Measurements from ENCODE around the gene STRIP2. TPM values are rescaled to one million over a fixed set of nuclear protein-coding genes. Genes with fewer than 3 reads are reported as not detected.
"Not testable (repeated sequence)": the region's sequence is repeated elsewhere in the genome, so short reads cannot be mapped to it uniquely, and the experiment has no call there.

STRIP2 gene
- total and polyA plus RNA-seq, 3 experiments from 2014 or later = 21.0 to 25.0 TPM; not detected in 1

DNA sequence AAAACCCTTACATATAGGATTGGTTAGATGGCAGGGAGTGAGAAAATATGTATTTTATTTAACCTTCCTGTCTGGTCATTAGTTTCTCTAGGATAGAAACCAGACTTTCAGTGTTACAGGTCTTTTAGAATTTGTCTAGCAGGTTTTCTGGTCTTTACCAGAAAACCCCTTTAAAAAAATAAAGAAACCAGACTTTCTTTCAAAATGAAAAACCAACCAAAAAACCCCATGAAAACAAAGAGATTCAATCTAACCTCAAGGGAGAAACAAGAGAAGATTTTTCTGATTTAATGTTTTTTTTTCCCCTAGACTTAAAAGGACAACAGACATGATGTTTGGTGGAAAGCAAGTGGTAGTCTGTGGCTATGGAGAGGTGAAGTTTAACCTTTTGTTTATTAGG is 28.7 kb upstream of the STRIP2 start:
- no peaks in the 10 kb centered on the region for H3K4me1 Mint-ChIP-seq
- no peak for DNase-seq
- POLR2A ChIA-PET = no interaction called here
- H3K27me3 ChIP-seq (ENCODE audit: insufficient read depth, low read length, poor library complexity, severe bottlenecking) = no peaks in the 10 kb centered on the region
- H3K27ac ChIP-seq (ENCODE audit: low read depth, low read length) = no peak overlapping the region
- no peaks in the 10 kb centered on the region for H3K9me3 Mint-ChIP-seq
- H3K36me3 ChIP-seq (ENCODE audit: insufficient read depth, low read length) = no peaks in the 10 kb centered on the region
- no peaks in the 10 kb centered on the region for H3K4me1 ChIP-seq (ENCODE audit: insufficient read depth, low read length)
- no peak overlapping the region for H3K4me3 Mint-ChIP-seq
- no peaks in the 10 kb centered on the region for H3K27me3 Mint-ChIP-seq
- H3K9me3 ChIP-seq (ENCODE audit: low read length) = no peaks in the 10 kb centered on the region
- H3K36me3 Mint-ChIP-seq = peaks cover 16 to 76% (median 39%) of the 10 kb centered on the region in 3 donors
- H3K27ac Mint-ChIP-seq = no peak overlapping the region
- no peak overlapping the region for H3K4me3 ChIP-seq (ENCODE audit: low read length)
- CTCF ChIA-PET = no interaction called here

DNA sequence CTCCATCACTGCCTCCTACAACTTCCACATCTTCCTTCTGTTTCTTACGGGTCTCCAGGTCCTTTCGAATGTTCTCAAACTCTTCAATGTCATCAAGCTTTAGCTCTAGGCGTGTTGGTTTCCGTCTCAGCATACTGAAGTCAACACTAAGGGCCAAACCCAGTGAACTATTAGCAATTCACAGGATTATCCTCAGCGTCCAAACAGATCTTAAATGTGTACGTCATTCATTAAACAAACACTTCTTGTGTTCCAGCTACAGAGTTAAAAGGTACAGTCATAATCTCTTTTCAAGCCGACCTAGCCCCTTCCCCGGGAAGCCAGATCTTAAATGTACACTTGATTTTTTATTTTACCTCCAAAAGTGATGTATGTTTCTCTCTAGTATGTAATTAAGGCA is 24.0 kb upstream of the STRIP2 start:
- H3K4me1 ChIP-seq (ENCODE audit: insufficient read depth, low read length); H3K4me1 Mint-ChIP-seq; H3K9me3 Mint-ChIP-seq; H3K27me3 Mint-ChIP-seq; POLR2A ChIA-PET; H3K27me3 ChIP-seq (ENCODE audit: insufficient read depth, low read length, poor library complexity, severe bottlenecking); H3K27ac ChIP-seq (ENCODE audit: low read depth, low read length); H3K4me3 ChIP-seq (ENCODE audit: low read length); H3K4me3 Mint-ChIP-seq; H3K27ac Mint-ChIP-seq; H3K9me3 ChIP-seq (ENCODE audit: low read length); DNase-seq; H3K36me3 ChIP-seq (ENCODE audit: insufficient read depth, low read length): not testable (repeated sequence)
- H3K36me3 Mint-ChIP-seq = peaks cover 33 to 73% (median 42%) of the 10 kb centered on the region in 3 donors
- CTCF ChIA-PET = interaction anchor here (0.8 kb wide), 1 partner anchor 9 kb away, joined by 3 read pairs; no protein-coding TSS in a partner anchor

DNA sequence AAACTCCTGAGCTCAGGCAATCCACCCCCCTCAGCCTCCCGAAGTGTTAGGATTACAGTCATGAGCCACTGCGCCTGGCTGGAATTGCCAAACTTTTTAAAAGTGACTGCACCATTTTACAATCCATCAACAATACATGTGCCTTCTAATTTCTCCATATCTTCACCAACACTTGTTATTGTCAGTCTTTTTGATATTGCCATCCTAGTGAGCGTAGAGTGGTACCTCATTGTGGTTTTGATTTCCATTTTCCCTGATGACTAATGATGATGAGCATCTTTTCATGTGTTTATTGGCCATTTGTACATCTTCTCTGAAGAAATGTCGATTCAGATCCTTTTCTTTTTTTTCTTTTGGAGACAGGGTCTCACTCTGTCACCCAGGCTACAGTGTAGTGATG is 21.7 kb upstream of the STRIP2 start:
- Histone ChIP-seq H3K27ac (ENCODE audit: low read depth, low read length) (no peak overlapping the region), H3K4me3 (ENCODE audit: low read length) (no peak overlapping the region), H3K9me3 (ENCODE audit: low read length) (no peaks in the 10 kb centered on the region), H3K36me3 (ENCODE audit: insufficient read depth, low read length) (no peaks in the 10 kb centered on the region), H3K27me3 (ENCODE audit: insufficient read depth, low read length, poor library complexity, severe bottlenecking) (no peaks in the 10 kb centered on the region), H3K4me1 (ENCODE audit: insufficient read depth, low read length) (no peaks in the 10 kb centered on the region)
- POLR2A ChIA-PET = no interaction called here
- Mint-ChIP-seq H3K4me1 (no peaks in the 10 kb centered on the region), H3K27me3 (no peaks in the 10 kb centered on the region), H3K27ac (no peak overlapping the region), H3K4me3 (no peak overlapping the region), H3K9me3 (peaks cover 0 to 4% (median 3%) of the 10 kb centered on the region in 5 donors), H3K36me3 (peaks cover 33 to 62% (median 47%) of the 10 kb centered on the region in 3 donors)
- CTCF ChIA-PET = no interaction called here
- no peak for DNase-seq

DNA sequence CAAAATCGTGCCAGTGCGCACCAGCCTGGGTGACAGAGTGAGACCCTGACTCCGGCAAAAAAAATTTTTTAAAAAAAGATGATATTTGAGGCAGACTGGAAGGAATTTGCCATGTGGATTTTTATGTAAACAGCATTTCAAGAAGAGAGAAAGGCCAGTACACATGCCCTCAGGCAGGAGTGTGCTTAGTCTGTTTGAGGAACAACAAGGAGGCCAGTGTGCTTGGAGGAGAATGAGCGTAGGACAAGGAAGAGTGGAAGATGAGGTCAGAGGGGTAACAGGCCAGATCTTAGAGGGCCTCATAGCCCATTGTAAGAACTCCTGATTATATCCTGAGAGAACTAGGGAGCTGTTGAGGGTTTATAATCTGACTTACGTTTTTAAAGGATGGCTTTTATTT is 17.2 kb upstream of the STRIP2 start:
- no peak overlapping the region for H3K4me3 ChIP-seq (ENCODE audit: low read length)
- Mint-ChIP-seq H3K4me1 (no peaks in the 10 kb centered on the region), H3K36me3 (peaks cover 12 to 35% (median 27%) of the 10 kb centered on the region in 3 donors), H3K27ac (peak overlapping the region in 1 of 8 donors; percentile 84), H3K27me3 (no peaks in the 10 kb centered on the region), H3K9me3 (peaks cover 0 to 3% (median 0%) of the 10 kb centered on the region in 5 donors), H3K4me3 (no peak overlapping the region)
- no peak overlapping the region for H3K27ac ChIP-seq (ENCODE audit: low read depth, low read length)
- POLR2A ChIA-PET = no interaction called here
- H3K27me3 ChIP-seq (ENCODE audit: insufficient read depth, low read length, poor library complexity, severe bottlenecking) = no peaks in the 10 kb centered on the region
- no peaks in the 10 kb centered on the region for H3K4me1 ChIP-seq (ENCODE audit: insufficient read depth, low read length)
- CTCF ChIA-PET = no interaction called here
- no peak for DNase-seq
- no peaks in the 10 kb centered on the region for H3K36me3 ChIP-seq (ENCODE audit: insufficient read depth, low read length)
- no peaks in the 10 kb centered on the region for H3K9me3 ChIP-seq (ENCODE audit: low read length)

DNA sequence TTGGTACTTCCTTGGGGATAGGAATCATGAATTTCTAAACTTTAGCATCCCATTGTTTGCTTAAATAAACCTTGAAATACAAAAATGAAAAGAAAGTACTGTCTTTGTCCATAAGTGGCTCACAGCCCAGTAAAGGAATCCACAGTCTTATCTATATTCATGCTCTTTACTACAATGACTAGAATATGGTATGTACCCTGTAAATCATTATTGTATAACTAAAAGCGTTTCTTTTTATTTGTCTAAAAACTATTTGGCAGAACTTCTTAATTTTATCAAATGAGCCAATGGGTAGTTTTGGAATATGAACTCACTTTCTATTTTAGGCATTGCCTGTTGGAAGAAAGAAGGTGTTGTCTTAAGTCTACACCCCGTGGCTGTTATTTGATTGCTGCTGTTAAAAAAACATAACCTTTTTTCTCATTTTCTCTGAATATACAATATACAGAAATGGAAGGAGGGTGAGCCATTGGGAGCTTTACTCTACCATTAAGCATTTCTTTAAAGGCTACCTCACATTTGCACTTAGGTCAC is 12.4 kb upstream of the STRIP2 start:
- H3K27me3 Mint-ChIP-seq = no peaks in the 10 kb centered on the region
- ChIA-PET POLR2A (no interaction called here), CTCF (no interaction called here)
- Histone ChIP-seq H3K36me3 (ENCODE audit: insufficient read depth, low read length) (no peaks in the 10 kb centered on the region), H3K4me3 (ENCODE audit: low read length) (no peak overlapping the region), H3K4me1 (ENCODE audit: insufficient read depth, low read length) (no peaks in the 10 kb centered on the region), H3K9me3 (ENCODE audit: low read length) (no peaks in the 10 kb centered on the region), H3K27me3 (ENCODE audit: insufficient read depth, low read length, poor library complexity, severe bottlenecking) (no peaks in the 10 kb centered on the region), H3K27ac (ENCODE audit: low read depth, low read length) (no peak overlapping the region)
- no peaks in the 10 kb centered on the region for H3K9me3 Mint-ChIP-seq
- H3K4me1 Mint-ChIP-seq = peaks cover 0 to 2% (median 0%) of the 10 kb centered on the region in 3 donors
- DNase-seq = no peak
- no peak overlapping the region for H3K27ac Mint-ChIP-seq
- H3K36me3 Mint-ChIP-seq = peaks cover 12 to 51% (median 23%) of the 10 kb centered on the region in 3 donors
- no peak overlapping the region for H3K4me3 Mint-ChIP-seq

DNA sequence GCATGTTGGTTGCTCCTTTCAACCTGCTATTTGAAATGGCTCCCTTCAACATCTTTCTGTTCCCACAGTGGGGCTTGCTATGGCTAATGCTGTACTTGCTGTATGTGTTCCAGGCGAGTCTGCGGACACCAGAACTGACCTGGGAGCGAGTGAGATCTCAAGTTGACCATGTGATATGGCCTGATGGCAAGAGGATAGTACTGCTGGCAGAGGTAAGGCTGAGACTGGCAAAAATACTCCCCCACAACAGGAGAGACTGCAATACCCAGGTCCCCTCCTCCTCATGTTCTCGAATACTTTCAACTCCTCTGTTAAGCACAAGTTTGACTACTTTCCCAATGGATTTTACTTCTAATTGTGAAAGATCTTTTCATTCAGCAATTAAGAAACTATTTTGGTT is 11.5 kb upstream of the STRIP2 start:
- Mint-ChIP-seq H3K9me3 (no peaks in the 10 kb centered on the region), H3K4me1 (peaks cover 0 to 2% (median 0%) of the 10 kb centered on the region in 3 donors), H3K36me3 (peaks cover 13 to 58% (median 26%) of the 10 kb centered on the region in 3 donors), H3K27me3 (no peaks in the 10 kb centered on the region), H3K27ac (no peak overlapping the region), H3K4me3 (no peak overlapping the region)
- Histone ChIP-seq H3K9me3 (ENCODE audit: low read length) (no peaks in the 10 kb centered on the region), H3K4me1 (ENCODE audit: insufficient read depth, low read length) (no peaks in the 10 kb centered on the region), H3K36me3 (ENCODE audit: insufficient read depth, low read length) (no peaks in the 10 kb centered on the region), H3K27ac (ENCODE audit: low read depth, low read length) (no peak overlapping the region), H3K27me3 (ENCODE audit: insufficient read depth, low read length, poor library complexity, severe bottlenecking) (no peaks in the 10 kb centered on the region), H3K4me3 (ENCODE audit: low read length) (no peak overlapping the region)
- DNase-seq = no peak
- POLR2A ChIA-PET = no interaction called here
- CTCF ChIA-PET = interaction anchor here (1.8 kb wide), 1 partner anchor 11 kb away, joined by 5 read pairs; the partner anchor contains the start of gene STRIP2

DNA sequence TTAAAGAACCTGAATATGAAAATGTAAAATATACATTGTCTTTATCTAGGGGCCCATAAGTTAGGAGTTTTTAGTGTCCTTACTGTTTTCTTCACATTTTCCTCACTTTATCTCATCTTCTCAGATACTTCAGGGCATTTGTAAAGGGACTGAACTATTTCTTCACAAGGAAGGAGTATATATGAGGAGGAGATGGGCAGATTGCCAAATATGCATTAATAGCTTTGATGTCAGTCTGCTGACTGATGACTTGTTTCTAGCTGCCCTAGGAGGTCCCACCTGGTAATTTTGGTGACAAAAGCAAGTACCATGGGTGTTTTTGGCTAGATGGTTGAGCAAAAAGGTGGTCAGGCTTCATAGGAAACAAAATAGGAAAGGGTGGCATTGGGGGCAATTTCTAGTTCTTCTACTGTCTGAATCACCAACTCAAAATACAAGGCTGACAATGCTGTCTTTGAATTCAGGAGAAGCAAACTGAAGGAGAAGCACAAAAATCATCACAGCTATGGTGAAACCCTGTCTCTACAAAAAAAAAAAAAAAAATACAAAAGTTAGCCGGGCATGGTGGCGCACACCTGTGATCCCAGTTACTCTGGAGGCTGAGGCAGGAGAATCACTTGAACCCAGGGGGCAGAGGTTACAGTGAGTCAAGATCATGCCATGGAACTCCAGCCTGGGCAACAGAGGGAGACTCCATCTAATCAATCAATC is 10.4 kb upstream of the STRIP2 start:
- Mint-ChIP-seq H3K27me3 (no peaks in the 10 kb centered on the region), H3K36me3 (peaks cover 19 to 58% (median 27%) of the 10 kb centered on the region in 3 donors), H3K27ac (peak overlapping the region in 1 of 8 donors; percentile 19), H3K4me1 (peaks cover 0 to 2% (median 0%) of the 10 kb centered on the region in 3 donors), H3K4me3 (no peak overlapping the region), H3K9me3 (no peaks in the 10 kb centered on the region)
- H3K27me3 ChIP-seq (ENCODE audit: insufficient read depth, low read length, poor library complexity, severe bottlenecking) = no peaks in the 10 kb centered on the region
- H3K36me3 ChIP-seq (ENCODE audit: insufficient read depth, low read length) = no peaks in the 10 kb centered on the region
- H3K27ac ChIP-seq (ENCODE audit: low read depth, low read length) = no peak overlapping the region
- no peak for DNase-seq
- ChIA-PET CTCF (interaction anchor here (1.8 kb wide), 1 partner anchor 10 kb away, joined by 5 read pairs; the partner anchor contains the start of gene STRIP2), POLR2A (no interaction called here)
- no peak overlapping the region for H3K4me3 ChIP-seq (ENCODE audit: low read length)
- H3K9me3 ChIP-seq (ENCODE audit: low read length) = no peaks in the 10 kb centered on the region
- no peaks in the 10 kb centered on the region for H3K4me1 ChIP-seq (ENCODE audit: insufficient read depth, low read length)

DNA sequence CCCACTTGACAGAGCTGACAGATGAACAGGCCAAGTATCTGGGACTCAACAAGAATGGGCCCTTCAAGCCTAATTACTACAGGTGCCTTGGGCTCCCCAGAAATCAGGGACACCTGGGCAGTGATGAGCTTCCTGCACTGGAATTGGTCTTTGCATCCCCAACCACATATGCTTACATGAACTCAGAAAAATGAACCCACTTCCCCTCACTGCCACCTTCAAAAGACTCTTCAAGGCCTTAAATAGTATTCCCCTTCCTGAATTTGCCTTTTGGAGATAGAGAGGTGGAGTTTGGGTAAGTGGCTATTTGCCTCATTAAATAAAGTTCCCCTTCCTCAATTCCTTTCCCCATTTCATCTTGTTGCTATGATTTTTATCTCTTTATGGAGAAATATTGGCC is 7.8 kb upstream of the STRIP2 start:
- no peaks in the 10 kb centered on the region for H3K4me1 ChIP-seq (ENCODE audit: insufficient read depth, low read length)
- Mint-ChIP-seq H3K4me3 (no peak overlapping the region), H3K36me3 (peaks cover 19 to 55% (median 23%) of the 10 kb centered on the region in 3 donors), H3K27me3 (no peaks in the 10 kb centered on the region), H3K9me3 (no peaks in the 10 kb centered on the region), H3K27ac (peak overlapping the region in 1 of 8 donors; percentile 0), H3K4me1 (peaks cover 0 to 2% (median 0%) of the 10 kb centered on the region in 3 donors)
- no peaks in the 10 kb centered on the region for H3K36me3 ChIP-seq (ENCODE audit: insufficient read depth, low read length)
- ChIA-PET CTCF (interaction anchor here (1.3 kb wide), 1 partner anchor 59 kb away, joined by 3 read pairs; no protein-coding TSS in a partner anchor), POLR2A (no interaction called here)
- no peaks in the 10 kb centered on the region for H3K9me3 ChIP-seq (ENCODE audit: low read length)
- H3K27me3 ChIP-seq (ENCODE audit: insufficient read depth, low read length, poor library complexity, severe bottlenecking) = no peaks in the 10 kb centered on the region
- no peak overlapping the region for H3K4me3 ChIP-seq (ENCODE audit: low read length)
- no peak overlapping the region for H3K27ac ChIP-seq (ENCODE audit: low read depth, low read length)
- no peak for DNase-seq
